ENCODE results near the gene PPP3R1.

- TF ChIP-seq ISL1 (CRISPR knock-in tag; IDR thresholded peaks at IDR 0.05) = no peak
- no peak for TF ChIP-seq GLIS3 (CRISPR knock-in tag; IDR thresholded peaks at IDR 0.05)
- TF ChIP-seq ZFP30 (CRISPR knock-in tag; IDR thresholded peaks at IDR 0.05) = no peak
- no peak for TF ChIP-seq CSDC2 (CRISPR knock-in tag; IDR thresholded peaks at IDR 0.05)
- no peak for TF ChIP-seq TSHZ2 (CRISPR knock-in tag; IDR thresholded peaks at IDR 0.05)
Measured at GRCh38 chr2:68141875-68142274, 110.5 kb downstream of the PPP3R1 start.

Data from SK-N-SH treated with all-trans-retinoic acid at 6 μM for 48 hours (cell line).